HG02588 (cell line): Measurements from ENCODE around the gene HDAC7.

Experiments
- ATAC-seq: cut with Tn5 transposase; IDR thresholded peaks from one replicate; pipeline ENCODE4 v1.9.1; 2021; ENCODE audit warnings: mild to moderate bottlenecking, moderate library complexity; ENCODE audit not compliant: unreplicated experiment

HDAC7 gene

GRCh38 chr12:47782372-47782770, 37.3 kb downstream of the HDAC7 start:
- ATAC-seq: no peak

- ATAC-seq: no peak
These were observed 38.0 kb downstream of the HDAC7 start for GRCh38 chr12:47781479-47782371.

GRCh38 chr12:47779943-47780504, 39.7 kb downstream of the HDAC7 start:
- ATAC-seq: no peak

DNA sequence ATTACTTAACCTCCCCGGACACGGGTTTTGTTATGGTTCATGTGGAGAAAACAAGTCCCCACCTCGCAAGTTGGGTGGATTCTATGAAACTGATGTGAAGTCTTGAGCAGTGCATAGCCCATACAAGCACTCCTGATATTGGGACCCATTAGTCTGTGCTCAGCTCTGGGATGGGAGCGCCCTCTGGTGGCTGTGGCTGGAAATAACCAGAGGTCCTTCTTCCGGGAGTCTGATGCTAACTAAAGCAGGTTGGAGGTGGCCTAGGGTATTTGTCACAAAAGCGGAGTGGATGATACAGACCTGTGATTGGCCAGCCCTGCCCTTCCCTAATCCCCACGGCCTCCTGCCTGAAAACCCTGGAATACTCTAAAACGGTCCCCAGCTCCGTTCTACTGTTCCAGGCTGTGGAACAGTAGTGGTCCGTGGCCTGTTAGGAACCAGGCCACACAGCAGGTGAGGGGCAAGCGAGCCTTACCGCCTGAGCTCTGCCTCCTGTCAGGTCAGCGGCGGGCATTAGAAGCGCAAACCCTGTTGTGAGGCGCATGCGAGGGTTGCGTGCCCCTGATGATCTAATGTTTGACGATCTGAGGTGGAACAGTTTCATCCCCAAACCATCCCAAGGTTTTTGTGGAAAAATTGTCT, 40.3 kb downstream of the HDAC7 start:
- ATAC-seq: peak; percentile 81

- no peak for ATAC-seq
These were observed 40.8 kb downstream of the HDAC7 start for GRCh38 chr12:47778881-47779280.

DNA sequence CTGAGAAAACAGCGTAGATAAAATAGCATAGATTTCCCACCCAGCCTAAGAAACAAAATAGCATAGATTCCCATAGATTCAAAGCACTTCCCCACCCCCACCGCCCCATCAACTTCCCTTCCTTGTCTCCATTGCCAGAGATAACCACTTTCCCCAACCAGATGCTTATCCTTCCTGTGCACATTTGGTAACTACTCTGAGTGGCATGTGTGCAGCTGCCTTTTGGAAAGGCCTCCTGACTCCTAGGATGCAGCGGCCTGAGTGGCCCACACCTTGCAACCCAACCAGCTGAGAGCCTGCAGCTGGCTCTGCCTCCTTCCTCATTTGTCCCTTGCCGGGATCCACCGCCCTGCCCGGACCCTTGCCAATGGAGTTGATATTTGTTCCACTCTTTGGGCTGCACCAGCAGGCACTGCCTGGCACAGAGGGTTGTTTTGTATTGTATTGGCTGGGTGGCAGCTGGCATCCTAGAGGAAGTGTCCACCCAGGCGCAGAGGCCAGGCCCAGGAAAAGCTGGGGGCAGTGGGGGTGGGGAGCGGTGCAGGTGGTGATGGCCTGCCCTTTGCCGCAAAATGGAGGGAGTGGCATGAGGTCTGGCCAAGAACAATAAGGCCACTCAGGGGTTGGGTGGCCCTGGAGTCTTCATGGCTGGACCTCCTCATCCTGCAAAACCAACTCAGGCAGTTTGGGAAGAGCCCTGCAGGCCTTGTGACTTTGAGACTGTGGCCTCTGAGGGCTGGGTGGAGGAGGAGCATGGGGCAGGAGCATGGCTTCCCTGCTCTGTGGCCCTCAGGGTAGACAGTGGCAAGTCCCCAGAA, 41.8 kb downstream of the HDAC7 start:
- ATAC-seq: no peak

- ATAC-seq: no peak
These were observed 42.6 kb downstream of the HDAC7 start for GRCh38 chr12:47777151-47777550.

GRCh38 chr12:47776471-47777143, 43.1 kb downstream of the HDAC7 start:
- no peak for ATAC-seq

GRCh38 chr12:47775100-47775911, 44.4 kb downstream of the HDAC7 start:
- ATAC-seq: no peak

DNA sequence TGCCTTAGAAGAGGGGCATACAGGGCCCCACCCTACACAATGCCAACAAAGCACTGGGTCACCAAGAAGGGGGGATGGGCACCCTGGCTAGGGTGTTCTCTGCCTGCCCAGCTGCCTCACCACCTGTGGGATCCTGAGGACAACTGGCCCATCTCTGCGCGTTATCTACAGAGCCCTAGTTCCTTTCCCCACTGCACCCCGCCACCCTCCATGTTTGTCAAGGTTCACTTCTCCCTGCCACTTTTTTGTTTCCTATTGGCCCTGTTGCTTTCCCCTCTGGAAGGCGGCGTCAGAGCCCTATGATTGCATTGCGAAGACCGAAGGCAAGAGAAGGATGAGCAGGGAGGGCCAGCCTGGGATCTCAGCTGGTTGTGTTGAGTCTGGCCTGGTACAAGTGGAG, 45.0 kb downstream of the HDAC7 start:
- ATAC-seq: no peak

- ATAC-seq: no peak
These were observed 45.7 kb downstream of the HDAC7 start for GRCh38 chr12:47773858-47774580.

DNA sequence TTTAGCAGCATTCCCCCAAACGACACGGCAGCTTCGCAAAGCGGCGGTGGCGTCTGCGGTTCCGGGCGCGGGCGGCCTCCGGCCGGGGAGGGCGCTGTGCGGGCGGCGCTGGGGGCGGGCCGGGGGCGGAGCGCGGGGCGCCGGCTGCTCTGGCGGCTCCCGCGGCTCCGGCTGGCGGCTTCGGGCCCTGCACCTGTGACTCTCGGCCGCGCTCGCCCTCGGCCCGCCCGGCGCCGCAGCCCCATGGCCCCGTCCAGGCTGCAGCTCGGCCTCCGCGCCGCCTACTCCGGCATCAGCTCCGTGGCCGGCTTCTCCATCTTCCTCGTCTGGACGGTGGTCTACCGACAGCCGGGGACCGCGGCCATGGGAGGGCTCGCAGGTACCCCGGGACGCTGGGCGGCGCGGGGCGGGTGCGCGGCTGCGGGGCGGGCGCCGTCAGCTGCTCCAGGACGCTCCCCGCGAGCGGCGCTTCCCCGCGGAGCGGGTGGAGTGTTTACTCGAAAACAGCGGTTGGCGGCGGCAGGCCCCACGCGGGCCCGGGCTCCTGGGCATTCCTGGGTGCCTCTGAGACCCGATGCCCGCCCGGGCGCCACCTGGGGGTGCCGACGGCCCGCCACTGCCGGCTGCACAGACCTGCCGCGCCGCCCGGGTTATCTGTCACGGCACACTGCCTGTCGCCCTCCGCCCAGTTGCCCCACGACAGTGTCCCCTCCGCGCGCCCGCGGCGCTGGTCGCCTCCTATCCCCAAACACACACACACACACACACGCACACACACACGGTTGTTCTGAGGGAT, 46.4 kb downstream of the HDAC7 start, which contains the start of gene SLC48A1:
Gene SLC48A1 (plus strand): TSS at position 177 of the 796 bp plus-strand sequence. CDS start 67 bp downstream, at position 244.
- peak; percentile 81 for ATAC-seq

- no peak for ATAC-seq
These were observed 47.0 kb downstream of the HDAC7 start for GRCh38 chr12:47772738-47773061.

- ATAC-seq: no peak
These were observed 47.5 kb downstream of the HDAC7 start for GRCh38 chr12:47772094-47772660.

GRCh38 chr12:47771304-47771703, 48.4 kb downstream of the HDAC7 start:
- no peak for ATAC-seq

DNA sequence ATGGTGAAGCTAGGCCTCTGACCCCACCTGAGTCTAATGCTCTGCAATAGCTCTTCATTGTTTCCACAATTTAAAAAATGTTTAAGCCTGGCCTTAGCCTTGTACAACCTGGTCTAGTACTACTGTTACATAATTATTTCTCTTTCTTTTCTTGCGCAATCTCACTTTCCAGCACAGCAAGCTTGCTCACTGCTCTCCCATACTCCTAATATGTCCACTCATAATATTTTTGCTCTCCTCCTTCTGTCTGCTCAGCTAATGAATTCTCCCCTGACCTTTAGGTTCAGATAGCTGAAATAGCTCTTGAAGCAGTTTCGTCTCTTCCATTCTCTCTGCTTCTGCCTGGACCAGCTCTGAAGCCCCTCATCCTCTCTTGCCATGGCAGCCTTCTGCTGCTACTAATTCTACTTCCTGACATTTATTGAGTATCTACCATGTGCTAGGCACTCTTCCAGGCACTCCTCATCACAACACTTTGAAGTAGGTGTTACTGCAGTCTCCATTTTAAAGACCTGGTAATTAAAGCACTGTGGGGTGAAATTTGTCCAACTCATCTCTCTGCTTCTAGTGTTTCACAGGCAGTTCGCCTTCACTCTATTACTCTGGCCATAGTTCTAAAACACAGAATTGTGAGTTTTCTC, 49.5 kb downstream of the HDAC7 start:
- ATAC-seq: no peak
